ENCODE data around the gene SGK1.
A peak's percentile ranks its signal among the peaks of the same experiment; 100 is the strongest.

Gene SGK1

DNA sequence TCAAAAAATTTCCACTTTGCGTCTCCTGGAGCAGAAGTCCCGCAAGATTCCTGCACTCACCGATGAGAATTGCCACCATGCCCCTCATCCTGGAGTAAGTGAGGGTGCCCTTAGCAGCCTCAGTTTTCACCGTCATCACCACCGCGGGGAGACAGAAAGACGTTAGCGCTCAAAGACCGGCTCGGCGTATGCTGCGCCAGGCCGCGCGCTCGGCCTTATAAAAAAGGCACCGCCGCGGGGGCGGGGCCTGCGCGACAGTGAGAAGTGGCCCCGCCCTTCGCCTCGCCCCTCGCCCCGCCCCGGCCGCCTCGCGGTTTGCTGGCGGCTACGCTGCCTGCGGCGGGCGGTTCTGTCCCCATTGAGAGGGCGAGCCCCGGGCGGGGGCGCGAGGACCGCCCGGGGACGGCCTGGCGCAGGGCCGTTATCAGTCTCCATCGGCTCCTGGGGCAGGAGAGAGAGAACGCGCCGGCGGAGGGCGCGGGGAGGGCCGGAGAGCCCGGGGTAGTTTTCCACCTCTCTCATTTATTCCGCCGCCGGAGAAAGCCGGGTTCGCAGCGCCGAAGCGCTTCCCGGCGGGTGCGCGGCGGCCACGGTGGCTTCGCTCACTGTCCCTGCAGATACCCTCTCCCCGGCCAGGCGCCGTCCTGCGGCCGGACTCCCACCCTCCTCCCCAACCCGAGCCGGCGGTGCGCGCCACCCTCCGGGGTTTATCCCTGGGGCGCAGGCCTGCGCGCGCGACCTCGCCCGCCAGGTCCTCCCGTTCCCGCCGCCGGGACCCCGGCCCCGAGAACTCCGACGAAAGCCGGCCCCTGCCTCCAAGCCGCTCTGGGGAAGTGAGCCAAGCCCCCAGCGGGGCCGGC is 143.0 kb downstream of the SGK1 start:
- Histone ChIP-seq H3K4me3 (ENCODE audit: low read depth, low read length) (peak overlapping the region; percentile 73), H3K27ac (ENCODE audit: extremely low read depth, low read depth, low read length) (peak overlapping the region; percentile 85), H3K36me3 (ENCODE audit: control insufficient read depth in 2 of 2, insufficient read depth in 1 of 2, low read length in 2 of 2) (peaks cover 0 to 36% of the 10 kb centered on the region in 2 experiments; a peak in 1 of 3 replicates), H3K4me1 (ENCODE audit: control insufficient read depth, insufficient read depth, low read length) (no peaks in the 10 kb centered on the region), H3K9me3 (ENCODE audit: control insufficient read depth, insufficient read depth, low read depth, low read length) (no peaks in the 10 kb centered on the region)
- POLR2A ChIA-PET: interaction anchor here (0.8 to 1.5 kb wide), 5 partner anchors 75 to 766 kb away, joined by 3 to 7 read pairs (median 4); no protein-coding TSS in a partner anchor
- CTCF ChIA-PET: interaction anchor here (0.6 to 1.6 kb wide), 14 partner anchors 19 to 766 kb away, joined by 3 to 26 read pairs (median 4); no protein-coding TSS in a partner anchor
- TF ChIP-seq ZNF211 (tag by site-specific recombination; IDR thresholded peaks at IDR 0.05; ENCODE audit: low read depth) (no peak), GLIS2 (tag by site-specific recombination; IDR thresholded peaks at IDR 0.05) (peak; percentile 76), KLF10 (tag by site-specific recombination; IDR thresholded peaks at IDR 0.05) (peak; percentile 76; the same call in 1 of the 2 replicates), ZNF202 (tag by site-specific recombination; IDR thresholded peaks at IDR 0.05; ENCODE audit: borderline replicate concordance) (no peak), ZNF140 (tag by site-specific recombination; IDR thresholded peaks at IDR 0.05) (no peak), ZBTB17 (tag by site-specific recombination; IDR thresholded peaks at IDR 0.05) (no peak; the same call in 1 of the 2 replicates), YY2 (tag by site-specific recombination; IDR thresholded peaks at IDR 0.05) (no peak), SP2 (tag by site-specific recombination; IDR thresholded peaks at IDR 0.05) (peak; percentile 15), ZBTB7A (tag by site-specific recombination; IDR thresholded peaks at IDR 0.05; ENCODE audit: low read depth) (0 out of 2 replicates have a peak, but pooled peaks have one; percentile 21), ZNF664 (tag by site-specific recombination; IDR thresholded peaks at IDR 0.05) (no peak), ZNF394 (tag by site-specific recombination; IDR thresholded peaks at IDR 0.05; ENCODE audit: borderline replicate concordance) (no peak; the same call in 1 of the 2 replicates), ZNF768 (tag by site-specific recombination; IDR thresholded peaks at IDR 0.05) (no peak), OSR2 (tag by site-specific recombination; IDR thresholded peaks at IDR 0.05) (0 out of 2 replicates have a peak, but pooled peaks have one; percentile 28), ZNF155 (tag by site-specific recombination; IDR thresholded peaks at IDR 0.05) (no peak), ZNF350 (tag by site-specific recombination; IDR thresholded peaks at IDR 0.05) (no peak), GLIS1 (tag by site-specific recombination; IDR thresholded peaks at IDR 0.05) (peak; percentile 60; the same call in 1 of the 2 replicates), ZNF701 (tag by site-specific recombination; IDR thresholded peaks at IDR 0.05) (no peak), GLI4 (tag by site-specific recombination; IDR thresholded peaks at IDR 0.05) (no peak), ZNF266 (tag by site-specific recombination; IDR thresholded peaks at IDR 0.05; ENCODE audit: low read depth) (no peak), ZNF132 (tag by site-specific recombination; IDR thresholded peaks at IDR 0.05; ENCODE audit: borderline replicate concordance) (no peak), KLF1 (tag by site-specific recombination; IDR thresholded peaks at IDR 0.05) (peak; percentile 80), OVOL3 (tag by site-specific recombination; IDR thresholded peaks at IDR 0.05) (no peak; the same call in 1 of the 2 replicates)
- TF ChIP-seq, protein P1, sequence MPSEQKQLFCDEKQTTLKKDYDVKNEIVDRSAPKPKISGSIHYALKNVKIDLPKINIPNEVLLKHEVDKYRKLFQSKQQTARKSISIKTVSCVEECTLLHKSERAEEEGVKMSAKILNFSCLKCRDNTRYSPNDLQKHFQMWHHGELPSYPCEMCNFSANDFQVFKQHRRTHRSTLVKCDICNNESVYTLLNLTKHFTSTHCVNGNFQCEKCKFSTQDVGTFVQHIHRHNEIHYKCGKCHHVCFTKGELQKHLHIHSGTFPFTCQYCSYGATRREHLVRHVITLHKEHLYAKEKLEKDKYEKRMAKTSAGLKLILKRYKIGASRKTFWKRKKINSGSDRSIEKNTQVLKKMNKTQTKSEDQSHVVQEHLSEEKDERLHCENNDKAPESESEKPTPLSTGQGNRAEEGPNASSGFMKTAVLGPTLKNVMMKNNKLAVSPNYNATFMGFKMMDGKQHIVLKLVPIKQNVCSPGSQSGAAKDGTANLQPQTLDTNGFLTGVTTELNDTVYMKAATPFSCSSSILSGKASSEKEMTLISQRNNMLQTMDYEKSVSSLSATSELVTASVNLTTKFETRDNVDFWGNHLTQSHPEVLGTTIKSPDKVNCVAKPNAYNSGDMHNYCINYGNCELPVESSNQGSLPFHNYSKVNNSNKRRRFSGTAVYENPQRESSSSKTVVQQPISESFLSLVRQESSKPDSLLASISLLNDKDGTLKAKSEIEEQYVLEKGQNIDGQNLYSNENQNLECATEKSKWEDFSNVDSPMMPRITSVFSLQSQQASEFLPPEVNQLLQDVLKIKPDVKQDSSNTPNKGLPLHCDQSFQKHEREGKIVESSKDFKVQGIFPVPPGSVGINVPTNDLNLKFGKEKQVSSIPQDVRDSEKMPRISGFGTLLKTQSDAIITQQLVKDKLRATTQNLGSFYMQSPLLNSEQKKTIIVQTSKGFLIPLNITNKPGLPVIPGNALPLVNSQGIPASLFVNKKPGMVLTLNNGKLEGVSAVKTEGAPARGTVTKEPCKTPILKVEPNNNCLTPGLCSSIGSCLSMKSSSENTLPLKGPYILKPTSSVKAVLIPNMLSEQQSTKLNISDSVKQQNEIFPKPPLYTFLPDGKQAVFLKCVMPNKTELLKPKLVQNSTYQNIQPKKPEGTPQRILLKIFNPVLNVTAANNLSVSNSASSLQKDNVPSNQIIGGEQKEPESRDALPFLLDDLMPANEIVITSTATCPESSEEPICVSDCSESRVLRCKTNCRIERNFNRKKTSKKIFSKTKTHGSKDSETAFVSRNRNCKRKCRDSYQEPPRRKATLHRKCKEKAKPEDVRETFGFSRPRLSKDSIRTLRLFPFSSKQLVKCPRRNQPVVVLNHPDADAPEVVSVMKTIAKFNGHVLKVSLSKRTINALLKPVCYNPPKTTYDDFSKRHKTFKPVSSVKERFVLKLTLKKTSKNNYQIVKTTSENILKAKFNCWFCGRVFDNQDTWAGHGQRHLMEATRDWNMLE (tag by site-specific recombination; conservative IDR thresholded peaks at IDR 0.05; ENCODE audit: low read depth): no peak
- TF ChIP-seq, protein P2, sequence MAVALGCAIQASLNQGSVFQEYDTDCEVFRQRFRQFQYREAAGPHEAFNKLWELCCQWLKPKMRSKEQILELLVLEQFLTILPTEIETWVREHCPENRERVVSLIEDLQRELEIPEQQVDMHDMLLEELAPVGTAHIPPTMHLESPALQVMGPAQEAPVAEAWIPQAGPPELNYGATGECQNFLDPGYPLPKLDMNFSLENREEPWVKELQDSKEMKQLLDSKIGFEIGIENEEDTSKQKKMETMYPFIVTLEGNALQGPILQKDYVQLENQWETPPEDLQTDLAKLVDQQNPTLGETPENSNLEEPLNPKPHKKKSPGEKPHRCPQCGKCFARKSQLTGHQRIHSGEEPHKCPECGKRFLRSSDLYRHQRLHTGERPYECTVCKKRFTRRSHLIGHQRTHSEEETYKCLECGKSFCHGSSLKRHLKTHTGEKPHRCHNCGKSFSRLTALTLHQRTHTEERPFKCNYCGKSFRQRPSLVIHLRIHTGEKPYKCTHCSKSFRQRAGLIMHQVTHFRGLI (tag by site-specific recombination; IDR thresholded peaks at IDR 0.05): no peak
- TF ChIP-seq, protein P3, sequence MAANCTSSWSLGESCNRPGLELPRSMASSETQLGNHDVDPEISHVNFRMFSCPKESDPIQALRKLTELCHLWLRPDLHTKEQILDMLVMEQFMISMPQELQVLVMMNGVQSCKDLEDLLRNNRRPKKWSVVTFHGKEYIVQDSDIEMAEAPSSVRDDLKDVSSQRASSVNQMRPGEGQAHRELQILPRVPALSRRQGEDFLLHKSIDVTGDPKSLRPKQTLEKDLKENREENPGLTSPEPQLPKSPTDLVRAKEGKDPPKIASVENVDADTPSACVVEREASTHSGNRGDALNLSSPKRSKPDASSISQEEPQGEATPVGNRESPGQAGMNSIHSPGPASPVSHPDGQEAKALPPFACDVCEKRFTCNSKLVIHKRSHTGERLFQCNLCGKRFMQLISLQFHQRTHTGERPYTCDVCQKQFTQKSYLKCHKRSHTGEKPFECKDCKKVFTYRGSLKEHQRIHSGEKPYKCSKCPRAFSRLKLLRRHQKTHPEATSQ (tag by site-specific recombination; IDR thresholded peaks at IDR 0.05): peak; percentile 55; the same call in 1 of the 2 replicates
- TF ChIP-seq, protein P4, sequence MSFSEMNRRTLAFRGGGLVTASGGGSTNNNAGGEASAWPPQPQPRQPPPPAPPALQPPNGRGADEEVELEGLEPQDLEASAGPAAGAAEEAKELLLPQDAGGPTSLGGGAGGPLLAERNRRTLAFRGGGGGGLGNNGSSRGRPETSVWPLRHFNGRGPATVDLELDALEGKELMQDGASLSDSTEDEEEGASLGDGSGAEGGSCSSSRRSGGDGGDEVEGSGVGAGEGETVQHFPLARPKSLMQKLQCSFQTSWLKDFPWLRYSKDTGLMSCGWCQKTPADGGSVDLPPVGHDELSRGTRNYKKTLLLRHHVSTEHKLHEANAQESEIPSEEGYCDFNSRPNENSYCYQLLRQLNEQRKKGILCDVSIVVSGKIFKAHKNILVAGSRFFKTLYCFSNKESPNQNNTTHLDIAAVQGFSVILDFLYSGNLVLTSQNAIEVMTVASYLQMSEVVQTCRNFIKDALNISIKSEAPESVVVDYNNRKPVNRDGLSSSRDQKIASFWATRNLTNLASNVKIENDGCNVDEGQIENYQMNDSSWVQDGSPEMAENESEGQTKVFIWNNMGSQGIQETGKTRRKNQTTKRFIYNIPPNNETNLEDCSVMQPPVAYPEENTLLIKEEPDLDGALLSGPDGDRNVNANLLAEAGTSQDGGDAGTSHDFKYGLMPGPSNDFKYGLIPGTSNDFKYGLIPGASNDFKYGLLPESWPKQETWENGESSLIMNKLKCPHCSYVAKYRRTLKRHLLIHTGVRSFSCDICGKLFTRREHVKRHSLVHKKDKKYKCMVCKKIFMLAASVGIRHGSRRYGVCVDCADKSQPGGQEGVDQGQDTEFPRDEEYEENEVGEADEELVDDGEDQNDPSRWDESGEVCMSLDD (tag by site-specific recombination; IDR thresholded peaks at IDR 0.05): peak; percentile 41; the same call in 1 of the 2 replicates

Data from HEK293 (cell line).